Esophagus muscularis mucosa (tissue), 4 donors: ENCODE measurements around the gene HADH. TPM values are rescaled to one million over a fixed set of nuclear protein-coding genes. Genes with fewer than 3 reads are reported as not detected.

ENCODE experiments used
- DNase-seq: peaks from one replicate; pipeline ENCODE4 v3.0.0-alpha.2; 2017; ENCODE audit errors: extremely low spot score
- H3K27ac ChIP-seq, 4 donors: fragments of 200-600 bp; sonication (generic); replicated peaks in 1 of 4; 1 replicate in 3 of 4; 2 replicates in 1 of 4; pipeline ENCODE4 v1.5.1; 2016 to 2019; ENCODE audit warnings: mild to moderate bottlenecking in 1 of 4
- H3K27me3 ChIP-seq, 4 donors: fragments of 200-600 bp; sonication (generic); one replicate each; pipeline versions ENCODE4 v1.5.1 to v1.6.0; 2016 to 2019
- H3K36me3 ChIP-seq, 4 donors: fragments of 200-600 bp; sonication (generic); one replicate each; pipeline ENCODE4 v1.5.1; 2016 to 2019
- H3K4me1 ChIP-seq, 4 donors: fragments of 200-600 bp; sonication (generic); one replicate each; pipeline ENCODE4 v1.5.1; 2016 to 2019
- H3K4me3 ChIP-seq, 4 donors: fragments of 200-600 bp; sonication (generic); 1 replicate in 2 of 4; 2 replicates in 2 of 4; pipeline ENCODE4 v1.5.1; 2016 to 2019; ENCODE audit warnings: mild to moderate bottlenecking in 4 of 4, moderate library complexity in 1 of 4
- H3K9me3 ChIP-seq, 4 donors: fragments of 200-600 bp; sonication (generic); 1 replicate in 3 of 4; 2 replicates in 1 of 4; pipeline ENCODE4 v1.5.1; 2016 to 2019
- CTCF ChIP-seq, 3 experiments: fragments of 200-600 bp in 2 of 3; fragments of 450-650 bp in 1 of 3; sonication (generic) in 2 of 3; IDR thresholded peaks; one replicate each; pipeline ENCODE4 v1.5.1; 2017 to 2019; ENCODE audit warnings: antibody characterized with exemption in 3 of 3, mild to moderate bottlenecking in 2 of 3, moderate library complexity in 1 of 3
- EP300 ChIP-seq: sonication (generic); formaldehyde crosslinking; IDR thresholded peaks from one replicate; pipeline ENCODE4 v1.6.1; 2017; ENCODE audit warnings: antibody characterized with exemption
- POLR2A ChIP-seq: fragments of 450-650 bp; IDR thresholded peaks from one replicate; pipeline ENCODE4 v1.6.1; 2017; ENCODE audit warnings: antibody characterized with exemption, moderate library complexity, mild to moderate bottlenecking, low read depth
- POLR2AphosphoS5 ChIP-seq, 2 donors: sonication (generic); formaldehyde crosslinking; IDR thresholded peaks; one replicate each; pipeline ENCODE4 v1.6.1; 2017; ENCODE audit warnings: antibody characterized with exemption in 2 of 2
- WGBS: methylation state at CpG from one replicate; pipeline ENCODE4 v1.1.5; 2018; 5-methylcytosine and 5-hydroxymethylcytosine counted together
- intact Hi-C: fragments of 100-400 bp; cut with DNase I; formaldehyde crosslinking; loops from one replicate; pipeline ENCODE4 v1.15.1; 2023
- total RNA-seq, 4 donors: library from RNA; depleted of rRNA; stranded (reverse); fragments of >200 nt; gene quantifications; one replicate each; pipeline versions ENCODE4 v1.1.0 to v1.2.1, GENCODE V29; 2016

The HADH gene
- total RNA-seq, 4 donors from 2014 or later, result 60.8 to 176 (median 108) TPM

GRCh38 chr4:108060686-108061321 lies 71.1 kb downstream of the HADH start:
- H3K36me3 ChIP-seq, result no peaks in the 10 kb centered on the region
- H3K27me3 ChIP-seq, result no peaks in the 10 kb centered on the region
- DNase-seq, result no peak
- H3K4me1 ChIP-seq, result no peaks in the 10 kb centered on the region
- WGBS, result 74% methylated on average over 5 of the region's 5 CpGs
- no peak overlapping the region for H3K27ac ChIP-seq
- H3K4me3 ChIP-seq, result no peak overlapping the region
- intact Hi-C loops, result no loop called here
- H3K9me3 ChIP-seq, result no peaks in the 10 kb centered on the region
- no peak for TF ChIP-seq EP300
- no peak for TF ChIP-seq CTCF (IDR thresholded peaks at IDR 0.05)
- no peak for TF ChIP-seq POLR2A
- TF ChIP-seq POLR2AphosphoS5 (IDR thresholded peaks at IDR 0.05), result no peak

- TF ChIP-seq POLR2A (no peak), POLR2AphosphoS5 (IDR thresholded peaks at IDR 0.05) (no peak), CTCF (IDR thresholded peaks at IDR 0.05) (no peak), EP300 (no peak)
- no peak for DNase-seq
- intact Hi-C loops, result no loop called here
These were observed 78.8 kb downstream of the HADH start for GRCh38 chr4:108068442-108068841.

DNA sequence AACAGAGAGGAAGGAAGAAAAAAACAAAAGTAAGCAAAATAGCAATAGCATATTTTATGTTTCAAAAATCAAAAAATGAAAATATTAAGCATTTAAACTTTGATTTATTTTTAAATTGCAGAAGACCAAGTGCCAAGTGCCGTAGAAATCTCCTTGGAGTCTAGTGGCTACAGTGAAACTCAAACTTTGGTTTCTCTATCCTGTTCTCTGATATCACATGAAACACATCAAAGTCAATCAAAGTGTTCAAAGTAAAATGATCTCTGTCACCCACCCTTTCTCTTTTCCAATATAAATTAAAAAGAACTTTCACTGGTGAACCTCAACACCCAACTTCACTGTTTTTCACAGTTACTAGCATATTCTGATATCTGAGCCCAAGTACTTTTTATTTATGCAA lies 81.1 kb downstream of the HADH start:
- no peaks in the 10 kb centered on the region for H3K9me3 ChIP-seq
- H3K4me3 ChIP-seq, result no peak overlapping the region
- no peak for DNase-seq
- intact Hi-C loops, result no loop called here
- H3K4me1 ChIP-seq, result no peaks in the 10 kb centered on the region
- H3K27me3 ChIP-seq, result no peaks in the 10 kb centered on the region
- no peak for TF ChIP-seq CTCF (IDR thresholded peaks at IDR 0.05)
- TF ChIP-seq POLR2AphosphoS5 (IDR thresholded peaks at IDR 0.05), result no peak
- no peak for TF ChIP-seq EP300
- no peak for TF ChIP-seq POLR2A
- no peak overlapping the region for H3K27ac ChIP-seq
- 86% methylated on average over 1 of the region's 1 CpG for WGBS
- H3K36me3 ChIP-seq, result no peaks in the 10 kb centered on the region

More at GRCh38 chr4:108068442-108068841, 78.8 kb downstream of the HADH start:
- no peaks in the 10 kb centered on the region for H3K9me3 ChIP-seq
- no peaks in the 10 kb centered on the region for H3K27me3 ChIP-seq
- no peaks in the 10 kb centered on the region for H3K36me3 ChIP-seq
- H3K27ac ChIP-seq, result no peak overlapping the region
- H3K4me1 ChIP-seq, result no peaks in the 10 kb centered on the region
- no peak overlapping the region for H3K4me3 ChIP-seq

DNA sequence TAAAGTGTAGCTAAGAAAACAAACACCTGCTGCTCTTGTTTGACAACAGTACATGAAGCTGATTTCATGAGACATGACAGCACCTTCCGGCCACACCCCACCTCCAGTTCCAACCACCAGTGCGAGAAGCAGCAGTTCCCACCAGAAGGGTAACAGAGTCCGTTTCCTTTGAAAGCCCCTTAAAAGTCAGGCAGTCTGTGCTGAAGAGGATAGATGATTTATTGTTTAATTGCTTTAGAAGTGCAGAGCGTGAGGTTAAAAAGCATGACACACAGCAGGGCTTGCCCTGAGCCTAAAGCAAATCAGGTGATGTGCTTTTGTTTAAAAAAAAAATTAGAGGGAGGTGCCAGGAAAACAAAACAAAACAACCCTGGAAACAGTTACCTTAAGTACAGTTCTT lies 82.6 kb downstream of the HADH start:
- DNase-seq, result no peak
- H3K4me1 ChIP-seq, result no peaks in the 10 kb centered on the region
- TF ChIP-seq CTCF (IDR thresholded peaks at IDR 0.05), result no peak
- TF ChIP-seq EP300, result no peak
- no peak for TF ChIP-seq POLR2AphosphoS5 (IDR thresholded peaks at IDR 0.05)
- no peak for TF ChIP-seq POLR2A
- H3K4me3 ChIP-seq, result no peak overlapping the region
- H3K27me3 ChIP-seq, result no peaks in the 10 kb centered on the region
- WGBS, result 67% methylated on average over 4 of the region's 4 CpGs
- no peak overlapping the region for H3K27ac ChIP-seq
- intact Hi-C loops, result no loop called here
- H3K9me3 ChIP-seq, result no peaks in the 10 kb centered on the region
- H3K36me3 ChIP-seq, result no peaks in the 10 kb centered on the region
